Left ventricle myocardium inferior (tissue), 1 donor: ENCODE data around the gene CREB5. TPM values are rescaled to one million over a fixed set of nuclear protein-coding genes. Genes with fewer than 3 reads are reported as not detected.

Source experiments
- DNase-seq: peaks from one replicate; pipeline ENCODE4 v3.0.0-alpha.2; 2020
- H3K27ac ChIP-seq: fragments of 200-600 bp; replicated peaks from 2 replicates; pipeline ENCODE4 v1.8.0; 2021
- H3K27me3 ChIP-seq: fragments of 200-600 bp; 2 replicates; pipeline ENCODE4 v1.8.0; 2021; ENCODE audit warnings: low read depth
- H3K36me3 ChIP-seq: fragments of 200-600 bp; 2 replicates; pipeline ENCODE4 v1.8.0; 2021
- H3K4me1 ChIP-seq: fragments of 200-600 bp; 2 replicates; pipeline ENCODE4 v1.8.0; 2021
- H3K4me3 ChIP-seq: fragments of 200-600 bp; 2 replicates; pipeline ENCODE4 v1.8.0; 2021; ENCODE audit warnings: mild to moderate bottlenecking, moderate library complexity
- H3K9me3 ChIP-seq: fragments of 200-600 bp; replicated peaks from 2 replicates; pipeline ENCODE4 v1.8.0; 2021
- intact Hi-C: fragments of 100-400 bp; cut with micrococcal nuclease; formaldehyde crosslinking; loops from one replicate; pipeline ENCODE4 v1.11.0; 2022
- long read RNA-seq: library from polyadenylated mRNA; unstranded; transcript quantifications from one replicate; pipeline ENCODE4 v2.0.0, GENCODE V29; 2021
- total RNA-seq: library from RNA; stranded (reverse); fragmentation: NEBNext Ultra II Directional; extraction: Animal tissue kit (Norgen Biotek cat#: 25700); gene quantifications from one replicate; pipeline ENCODE4 v1.2.1, GENCODE V29; 2021
- TF ChIP-seq, protein P1 (sequence below): fragments of 200-600 bp; IDR thresholded peaks from 2 replicates; pipeline ENCODE4 v1.8.0; 2021; ENCODE audit warnings: antibody characterized with exemption, mild to moderate bottlenecking, borderline replicate concordance
- donor health status: DM: no; HTN: yes; CAD: no; lungs with severe emphysema.

CREB5 gene, protein sequence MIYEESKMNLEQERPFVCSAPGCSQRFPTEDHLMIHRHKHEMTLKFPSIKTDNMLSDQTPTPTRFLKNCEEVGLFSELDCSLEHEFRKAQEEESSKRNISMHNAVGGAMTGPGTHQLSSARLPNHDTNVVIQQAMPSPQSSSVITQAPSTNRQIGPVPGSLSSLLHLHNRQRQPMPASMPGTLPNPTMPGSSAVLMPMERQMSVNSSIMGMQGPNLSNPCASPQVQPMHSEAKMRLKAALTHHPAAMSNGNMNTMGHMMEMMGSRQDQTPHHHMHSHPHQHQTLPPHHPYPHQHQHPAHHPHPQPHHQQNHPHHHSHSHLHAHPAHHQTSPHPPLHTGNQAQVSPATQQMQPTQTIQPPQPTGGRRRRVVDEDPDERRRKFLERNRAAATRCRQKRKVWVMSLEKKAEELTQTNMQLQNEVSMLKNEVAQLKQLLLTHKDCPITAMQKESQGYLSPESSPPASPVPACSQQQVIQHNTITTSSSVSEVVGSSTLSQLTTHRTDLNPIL
- total RNA-seq, result 9.8 TPM
- long read RNA-seq, partial matches to known transcripts, result 0 of 9 reads
- long read RNA-seq, other reads (novel, unspliced or antisense), result 7 of 9 reads

DNA sequence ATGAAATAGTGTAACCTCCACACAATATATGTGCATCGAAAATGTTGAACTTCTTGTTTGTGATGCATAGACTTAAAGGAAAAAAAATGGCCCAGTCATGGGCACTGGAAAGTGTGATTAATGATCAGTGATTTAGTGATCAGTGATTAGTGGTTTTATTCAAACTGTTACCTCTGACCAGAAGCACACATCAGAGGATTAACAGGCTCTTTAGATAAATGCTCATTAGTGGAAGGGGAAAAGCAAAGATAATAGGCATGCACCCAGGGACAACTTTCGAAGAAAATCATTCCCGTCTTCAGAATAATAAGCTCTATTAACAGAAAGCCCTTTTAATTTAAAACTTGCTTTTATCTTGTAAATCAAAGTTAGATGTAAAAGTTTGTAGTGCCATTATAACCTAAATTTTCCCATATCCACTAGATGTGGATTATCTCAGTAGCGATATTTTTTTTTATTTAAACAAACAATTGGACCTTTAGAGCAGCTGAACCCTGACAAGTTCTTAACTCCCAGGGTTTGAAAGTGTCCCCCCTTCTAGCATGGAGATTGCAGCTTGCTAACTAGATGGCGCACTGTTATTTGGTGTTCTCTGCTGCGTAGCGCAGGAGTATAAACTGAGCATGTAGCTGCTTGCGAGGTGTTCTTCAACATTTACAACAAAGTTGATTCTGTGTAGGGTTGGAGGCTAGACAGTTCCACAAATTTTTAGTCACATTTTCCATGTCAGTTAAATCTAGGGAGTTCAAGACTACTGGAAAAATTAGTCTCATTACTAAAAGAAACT, at the start of gene CREB5:
Gene CREB5, plus strand, starts transcription at position 643 of the 787 bp plus-strand sequence. CDS start 397 bp downstream, outside the sequence.
- DNase-seq, result no peak
- no peaks in the 10 kb centered on the region for H3K9me3 ChIP-seq
- peaks cover 50% of the 10 kb centered on the region for H3K4me1 ChIP-seq
- H3K4me3 ChIP-seq, result peak within 1 kb of the TSS; percentile 88
- TF ChIP-seq, protein P1, sequence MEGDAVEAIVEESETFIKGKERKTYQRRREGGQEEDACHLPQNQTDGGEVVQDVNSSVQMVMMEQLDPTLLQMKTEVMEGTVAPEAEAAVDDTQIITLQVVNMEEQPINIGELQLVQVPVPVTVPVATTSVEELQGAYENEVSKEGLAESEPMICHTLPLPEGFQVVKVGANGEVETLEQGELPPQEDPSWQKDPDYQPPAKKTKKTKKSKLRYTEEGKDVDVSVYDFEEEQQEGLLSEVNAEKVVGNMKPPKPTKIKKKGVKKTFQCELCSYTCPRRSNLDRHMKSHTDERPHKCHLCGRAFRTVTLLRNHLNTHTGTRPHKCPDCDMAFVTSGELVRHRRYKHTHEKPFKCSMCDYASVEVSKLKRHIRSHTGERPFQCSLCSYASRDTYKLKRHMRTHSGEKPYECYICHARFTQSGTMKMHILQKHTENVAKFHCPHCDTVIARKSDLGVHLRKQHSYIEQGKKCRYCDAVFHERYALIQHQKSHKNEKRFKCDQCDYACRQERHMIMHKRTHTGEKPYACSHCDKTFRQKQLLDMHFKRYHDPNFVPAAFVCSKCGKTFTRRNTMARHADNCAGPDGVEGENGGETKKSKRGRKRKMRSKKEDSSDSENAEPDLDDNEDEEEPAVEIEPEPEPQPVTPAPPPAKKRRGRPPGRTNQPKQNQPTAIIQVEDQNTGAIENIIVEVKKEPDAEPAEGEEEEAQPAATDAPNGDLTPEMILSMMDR, result peak; percentile 29
- intact Hi-C loops, result no loop called here
- no peaks in the 10 kb centered on the region for H3K27me3 ChIP-seq
- H3K36me3 ChIP-seq, result no peaks in the 10 kb centered on the region
- H3K27ac ChIP-seq, result peak within 1 kb of the TSS; percentile 92

DNA sequence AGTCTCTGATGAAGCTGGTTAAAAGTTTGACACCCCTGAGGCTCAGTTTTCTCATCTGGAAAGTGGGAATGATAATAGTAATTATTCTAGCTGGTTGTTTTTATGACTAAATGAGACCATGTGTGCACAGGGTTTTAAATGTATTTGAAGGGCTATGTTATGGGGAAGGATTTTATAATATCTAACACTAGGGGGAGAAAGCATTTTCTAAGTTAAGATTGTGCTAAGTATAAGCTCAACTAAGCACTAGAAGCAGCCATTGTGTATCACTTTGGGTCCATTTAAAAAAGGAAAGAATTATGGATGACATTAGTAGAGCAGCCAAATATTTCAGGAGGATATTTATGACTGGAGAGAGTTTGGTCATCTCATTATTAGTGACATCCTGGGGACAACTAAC, 49.5 kb upstream of the CREB5 start:
- TF ChIP-seq, protein P1, result no peak
- no peak overlapping the region for H3K27ac ChIP-seq

DNA sequence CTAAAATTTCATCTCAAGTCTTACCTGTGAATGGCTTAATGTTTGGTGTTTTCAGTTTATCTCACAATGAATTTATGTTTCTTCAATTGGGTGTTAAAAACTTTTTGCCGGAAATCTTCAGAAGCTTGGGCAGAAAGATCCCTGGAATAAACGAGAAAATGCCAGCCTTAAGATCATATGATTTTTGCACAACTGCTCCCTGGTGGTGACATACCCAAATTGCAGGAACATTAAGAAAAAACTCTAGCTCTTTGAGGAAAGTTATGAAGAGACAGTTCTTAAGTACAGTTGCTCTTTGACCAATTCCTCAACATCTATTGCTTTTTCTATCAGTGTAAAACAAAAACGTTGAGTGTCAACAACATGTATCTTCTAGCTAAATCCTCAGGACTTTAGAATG, 48.2 kb upstream of the CREB5 start:
- Histone ChIP-seq H3K36me3 (no peaks in the 10 kb centered on the region), H3K9me3 (peaks cover 7% of the 10 kb centered on the region), H3K27me3 (no peaks in the 10 kb centered on the region), H3K4me1 (no peaks in the 10 kb centered on the region), H3K27ac (no peak overlapping the region), H3K4me3 (no peak overlapping the region)
- TF ChIP-seq, protein P1, result no peak
- no peak for DNase-seq
- intact Hi-C loops, result no loop called here

More for the DNA sequence above, 49.5 kb upstream of the CREB5 start:
- no peak for DNase-seq
- H3K36me3 ChIP-seq, result no peaks in the 10 kb centered on the region
- intact Hi-C loops, result no loop called here
- no peaks in the 10 kb centered on the region for H3K4me1 ChIP-seq
- no peak overlapping the region for H3K4me3 ChIP-seq
- H3K9me3 ChIP-seq, result peaks cover 7% of the 10 kb centered on the region
- no peaks in the 10 kb centered on the region for H3K27me3 ChIP-seq

DNA sequence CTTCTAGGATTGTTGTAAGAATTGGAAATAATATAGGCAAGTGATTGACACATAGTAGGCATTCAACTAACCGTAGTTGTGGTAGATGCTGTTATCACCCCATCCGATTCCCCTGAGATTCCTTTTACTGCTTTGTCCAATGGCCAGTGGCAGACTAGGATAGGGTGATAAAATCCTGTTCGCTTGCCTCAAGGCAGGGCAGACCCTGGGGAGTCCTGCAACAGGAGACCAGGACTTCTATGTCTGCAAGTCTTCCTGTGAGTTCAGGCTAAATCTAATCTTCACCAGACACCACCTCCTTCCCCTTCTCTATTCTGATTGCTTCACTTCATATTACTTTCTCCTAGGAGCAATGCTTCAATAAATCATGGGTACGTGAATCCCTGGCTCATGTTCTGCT, 42.8 kb upstream of the CREB5 start:
- intact Hi-C loops, result no loop called here
- DNase-seq, result no peak

DNA sequence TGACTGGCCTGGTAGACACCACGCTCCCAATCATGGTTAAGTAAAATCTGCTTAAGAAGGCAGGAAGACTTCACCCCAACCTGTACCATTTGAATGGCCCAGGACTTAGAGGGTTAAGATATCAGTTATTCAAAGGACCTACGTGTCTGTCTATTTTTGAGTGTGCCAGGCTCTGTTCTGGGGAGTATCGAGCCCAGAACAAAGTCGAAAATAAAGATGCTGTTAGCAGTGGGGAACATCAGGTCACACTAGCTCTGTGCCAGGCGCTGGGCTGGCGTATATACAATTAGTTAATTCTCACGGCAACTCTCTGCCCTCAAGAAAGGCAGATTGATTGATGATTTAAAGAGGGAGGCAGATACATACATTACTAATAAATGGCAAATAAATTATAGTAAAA, 40.5 kb upstream of the CREB5 start:
- H3K4me3 ChIP-seq, result no peak overlapping the region
- intact Hi-C loops, result no loop called here
- no peaks in the 10 kb centered on the region for H3K4me1 ChIP-seq
- no peaks in the 10 kb centered on the region for H3K9me3 ChIP-seq
- TF ChIP-seq, protein P1, result no peak
- no peak for DNase-seq
- H3K36me3 ChIP-seq, result no peaks in the 10 kb centered on the region
- H3K27ac ChIP-seq, result no peak overlapping the region
- H3K27me3 ChIP-seq, result no peaks in the 10 kb centered on the region

More for the DNA sequence above, 42.8 kb upstream of the CREB5 start:
- H3K4me3 ChIP-seq, result no peak overlapping the region
- no peaks in the 10 kb centered on the region for H3K4me1 ChIP-seq
- peaks cover 2% of the 10 kb centered on the region for H3K9me3 ChIP-seq
- no peaks in the 10 kb centered on the region for H3K27me3 ChIP-seq
- no peak overlapping the region for H3K27ac ChIP-seq
- TF ChIP-seq, protein P1, result no peak
- H3K36me3 ChIP-seq, result no peaks in the 10 kb centered on the region
